ENCODE results near the gene DIAPH3. TPM values are rescaled to one million over a fixed set of nuclear protein-coding genes. Genes with fewer than 3 reads are reported as not detected.
"Not testable (repeated sequence)": the region's sequence is repeated elsewhere in the genome, so short reads cannot be mapped to it uniquely, and the experiment has no call there.

The DIAPH3 gene
- total RNA-seq, 3 donors from 2014 or later = under 0.01 to 0.88 (median 0.64) TPM

- intact Hi-C loops (cut with DNase I; ENCODE audit: low total_unique reads) = no loop called here
These were observed 101.2 kb downstream of the DIAPH3 start for GRCh38 chr13:60062502-60062901.

GRCh38 chr13:60061737-60062136 is 102.0 kb downstream of the DIAPH3 start:
- intact Hi-C loops (cut with DNase I; ENCODE audit: low total_unique reads) = no loop called here
- TF ChIP-seq CTCF (IDR thresholded peaks at IDR 0.05) = no peak
- TF ChIP-seq POLR2A (IDR thresholded peaks at IDR 0.05) = no peak
- no peak for TF ChIP-seq POLR2AphosphoS5 (IDR thresholded peaks at IDR 0.05)
- Histone ChIP-seq H3K9me3 (no peaks in the 10 kb centered on the region), H3K36me3 (no peaks in the 10 kb centered on the region), H3K27me3 (no peaks in the 10 kb centered on the region), H3K27ac (no peak overlapping the region), H3K4me1 (no peaks in the 10 kb centered on the region), H3K4me3 (no peak overlapping the region)
- no peak for DNase-seq (ENCODE audit: low spot score in 2 of 2)

More at GRCh38 chr13:60062502-60062901, 101.2 kb downstream of the DIAPH3 start:
- H3K36me3 ChIP-seq = no peaks in the 10 kb centered on the region
- H3K27ac ChIP-seq = no peak overlapping the region
- H3K4me3 ChIP-seq = no peak overlapping the region
- no peak for TF ChIP-seq CTCF (IDR thresholded peaks at IDR 0.05)
- TF ChIP-seq POLR2AphosphoS5 (IDR thresholded peaks at IDR 0.05) = no peak
- TF ChIP-seq POLR2A (IDR thresholded peaks at IDR 0.05) = no peak
- no peaks in the 10 kb centered on the region for H3K4me1 ChIP-seq
- H3K9me3 ChIP-seq = no peaks in the 10 kb centered on the region
- DNase-seq (ENCODE audit: low spot score in 2 of 2) = no peak
- no peaks in the 10 kb centered on the region for H3K27me3 ChIP-seq

- Histone ChIP-seq H3K36me3 (no peaks in the 10 kb centered on the region), H3K9me3 (no peaks in the 10 kb centered on the region), H3K27ac (no peak overlapping the region), H3K4me1 (no peaks in the 10 kb centered on the region), H3K4me3 (no peak overlapping the region), H3K27me3 (no peaks in the 10 kb centered on the region)
- DNase-seq (ENCODE audit: low spot score in 2 of 2) = no peak
- intact Hi-C loops (cut with DNase I; ENCODE audit: low total_unique reads) = no loop called here
- no peak for TF ChIP-seq POLR2A (IDR thresholded peaks at IDR 0.05)
- TF ChIP-seq POLR2AphosphoS5 (IDR thresholded peaks at IDR 0.05) = no peak
- TF ChIP-seq CTCF (IDR thresholded peaks at IDR 0.05) = no peak
These were observed 111.9 kb downstream of the DIAPH3 start for GRCh38 chr13:60051754-60052285.

GRCh38 chr13:60048353-60048752 is 115.4 kb downstream of the DIAPH3 start:
- intact Hi-C loops (cut with DNase I; ENCODE audit: low total_unique reads); H3K9me3 ChIP-seq; H3K27me3 ChIP-seq; DNase-seq (ENCODE audit: low spot score in 2 of 2); H3K27ac ChIP-seq; H3K36me3 ChIP-seq; H3K4me3 ChIP-seq; H3K4me1 ChIP-seq: not testable (repeated sequence)

- Histone ChIP-seq H3K27me3 (no peaks in the 10 kb centered on the region), H3K4me1 (no peaks in the 10 kb centered on the region), H3K9me3 (no peaks in the 10 kb centered on the region), H3K36me3 (no peaks in the 10 kb centered on the region), H3K27ac (no peak overlapping the region), H3K4me3 (no peak overlapping the region)
- TF ChIP-seq CTCF (IDR thresholded peaks at IDR 0.05) (no peak), POLR2A (IDR thresholded peaks at IDR 0.05) (no peak), POLR2AphosphoS5 (IDR thresholded peaks at IDR 0.05) (no peak)
- intact Hi-C loops (cut with DNase I; ENCODE audit: low total_unique reads) = no loop called here
- DNase-seq (ENCODE audit: low spot score in 2 of 2) = no peak
These were observed 115.8 kb downstream of the DIAPH3 start for GRCh38 chr13:60047918-60048317.

- H3K36me3 ChIP-seq = no peaks in the 10 kb centered on the region
- H3K4me1 ChIP-seq = no peaks in the 10 kb centered on the region
- H3K27me3 ChIP-seq = no peaks in the 10 kb centered on the region
- no peaks in the 10 kb centered on the region for H3K9me3 ChIP-seq
- H3K27ac ChIP-seq = no peak overlapping the region
- DNase-seq (ENCODE audit: low spot score in 2 of 2) = no peak
- TF ChIP-seq POLR2A (IDR thresholded peaks at IDR 0.05) (no peak), POLR2AphosphoS5 (IDR thresholded peaks at IDR 0.05) (no peak), CTCF (IDR thresholded peaks at IDR 0.05) (no peak)
- no peak overlapping the region for H3K4me3 ChIP-seq
- intact Hi-C loops (cut with DNase I; ENCODE audit: low total_unique reads) = no loop called here
These were observed 119.4 kb downstream of the DIAPH3 start for GRCh38 chr13:60044321-60044720.

Data from breast epithelium (tissue), 4 donors.